ENCODE results near the gene GLT8D1. TPM values are rescaled to one million over a fixed set of nuclear protein-coding genes. Genes with fewer than 3 reads are reported as not detected.

Gene GLT8D1
- polyA plus RNA-seq, 1 experiment, result 75.9 TPM

DNA sequence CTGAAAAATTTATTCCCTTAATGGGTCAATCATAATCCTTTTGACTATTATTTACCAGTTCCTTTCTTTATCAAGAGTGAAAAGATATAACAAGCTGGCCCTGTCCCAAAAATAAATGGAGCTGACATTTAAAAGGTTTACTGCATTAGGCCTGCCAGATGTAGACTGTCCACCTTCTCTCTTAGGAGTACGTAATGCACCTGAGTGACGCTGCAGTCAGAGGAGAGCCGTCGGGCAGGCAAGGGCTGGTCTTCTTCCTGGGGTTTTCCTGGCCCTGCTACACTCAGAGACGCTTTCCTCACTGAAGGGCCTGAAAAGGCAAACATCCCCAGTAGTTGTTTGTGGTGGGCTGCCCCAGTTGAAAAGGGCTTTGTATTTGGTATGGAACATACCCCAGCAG, 37.6 kb upstream of the GLT8D1 start:
- ChIA-PET POLR2A (no interaction called here), CTCF (interaction anchor here (0.9 to 2.3 kb wide), 5 partner anchors 23 to 371 kb away, joined by 3 to 7 read pairs (median 3); no protein-coding TSS in a partner anchor)
- no peak for DNase-seq (ENCODE audit: low read depth)
- TF ChIP-seq, protein P1, sequence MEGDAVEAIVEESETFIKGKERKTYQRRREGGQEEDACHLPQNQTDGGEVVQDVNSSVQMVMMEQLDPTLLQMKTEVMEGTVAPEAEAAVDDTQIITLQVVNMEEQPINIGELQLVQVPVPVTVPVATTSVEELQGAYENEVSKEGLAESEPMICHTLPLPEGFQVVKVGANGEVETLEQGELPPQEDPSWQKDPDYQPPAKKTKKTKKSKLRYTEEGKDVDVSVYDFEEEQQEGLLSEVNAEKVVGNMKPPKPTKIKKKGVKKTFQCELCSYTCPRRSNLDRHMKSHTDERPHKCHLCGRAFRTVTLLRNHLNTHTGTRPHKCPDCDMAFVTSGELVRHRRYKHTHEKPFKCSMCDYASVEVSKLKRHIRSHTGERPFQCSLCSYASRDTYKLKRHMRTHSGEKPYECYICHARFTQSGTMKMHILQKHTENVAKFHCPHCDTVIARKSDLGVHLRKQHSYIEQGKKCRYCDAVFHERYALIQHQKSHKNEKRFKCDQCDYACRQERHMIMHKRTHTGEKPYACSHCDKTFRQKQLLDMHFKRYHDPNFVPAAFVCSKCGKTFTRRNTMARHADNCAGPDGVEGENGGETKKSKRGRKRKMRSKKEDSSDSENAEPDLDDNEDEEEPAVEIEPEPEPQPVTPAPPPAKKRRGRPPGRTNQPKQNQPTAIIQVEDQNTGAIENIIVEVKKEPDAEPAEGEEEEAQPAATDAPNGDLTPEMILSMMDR (IDR thresholded peaks at IDR 0.05; ENCODE audit: insufficient read depth, low read depth, low read length), result no peak
- Histone ChIP-seq H3K4me3 (ENCODE audit: low read depth, low read length) (no peak overlapping the region), H3K27me3 (ENCODE audit: control insufficient read depth, insufficient read depth, low read length) (no peaks in the 10 kb centered on the region), H3K36me3 (ENCODE audit: control insufficient read depth, insufficient read depth, low read length) (peaks cover 6% of the 10 kb centered on the region)

DNA sequence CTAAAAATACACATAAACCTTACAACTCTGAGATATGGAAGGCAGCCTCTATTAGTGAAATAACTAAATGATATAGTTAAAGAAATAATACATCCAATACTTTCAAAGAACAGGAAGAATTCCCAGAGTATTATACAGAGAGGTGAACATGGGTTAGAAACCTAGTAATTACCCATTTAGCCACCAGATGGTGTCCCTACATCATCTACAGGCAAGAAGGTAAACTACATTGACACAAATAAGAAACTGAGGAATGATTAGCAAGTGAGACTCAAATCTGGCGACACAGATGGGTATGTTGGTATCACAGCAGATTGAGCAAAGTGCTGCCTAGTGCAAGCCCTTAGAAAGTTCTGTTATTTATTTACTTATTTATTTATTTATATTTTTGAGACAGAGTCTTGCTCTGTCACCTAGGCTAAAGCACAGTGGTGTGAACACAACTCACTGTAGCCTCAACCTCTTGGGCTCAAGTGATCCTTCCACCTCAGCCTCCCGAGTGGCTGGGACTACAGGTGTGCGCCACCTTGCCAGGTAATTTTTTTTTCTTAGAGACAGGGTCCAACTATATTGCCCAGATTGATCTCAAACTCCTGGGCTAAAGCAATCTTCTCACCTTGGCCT, 36.9 kb upstream of the GLT8D1 start:
- CTCF ChIA-PET, result interaction anchor here (0.7 to 2.3 kb wide), 11 partner anchors 10 to 329 kb away, joined by 3 to 7 read pairs (median 4); partner anchors contain the start of gene NEK4
- POLR2A ChIA-PET, result no interaction called here
- no peak for DNase-seq (ENCODE audit: low read depth)
- H3K4me3 ChIP-seq (ENCODE audit: low read depth, low read length), result no peak overlapping the region
- no peaks in the 10 kb centered on the region for H3K27me3 ChIP-seq (ENCODE audit: control insufficient read depth, insufficient read depth, low read length)
- TF ChIP-seq, protein P1 (IDR thresholded peaks at IDR 0.05; ENCODE audit: insufficient read depth, low read depth, low read length), result peak; percentile 65
- peaks cover 8% of the 10 kb centered on the region for H3K36me3 ChIP-seq (ENCODE audit: control insufficient read depth, insufficient read depth, low read length)

DNA sequence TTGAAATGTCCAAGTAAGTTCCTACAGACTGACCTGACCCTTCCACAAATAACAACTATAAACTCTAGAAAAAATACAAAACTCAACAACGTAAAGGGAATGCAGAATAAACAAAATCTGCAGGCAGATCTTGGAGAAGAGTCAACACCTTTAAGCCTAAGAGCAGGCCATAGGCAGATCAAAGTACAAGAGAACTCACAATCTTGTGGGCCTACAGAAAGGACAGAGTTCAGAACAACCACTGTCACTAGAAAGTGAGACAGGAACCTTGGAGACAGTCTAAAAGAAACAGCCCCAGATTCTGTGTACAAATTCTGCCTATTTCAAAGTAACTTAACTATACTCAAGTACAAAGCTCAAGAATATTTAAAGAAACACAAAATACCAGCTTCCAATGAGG, 34.1 kb upstream of the GLT8D1 start:
- no peak for DNase-seq (ENCODE audit: low read depth)
- H3K36me3 ChIP-seq (ENCODE audit: control insufficient read depth, insufficient read depth, low read length), result peaks cover 9% of the 10 kb centered on the region
- H3K27me3 ChIP-seq (ENCODE audit: control insufficient read depth, insufficient read depth, low read length), result no peaks in the 10 kb centered on the region
- no peak overlapping the region for H3K4me3 ChIP-seq (ENCODE audit: low read depth, low read length)
- ChIA-PET CTCF (no interaction called here), POLR2A (no interaction called here)
- TF ChIP-seq, protein P1 (IDR thresholded peaks at IDR 0.05; ENCODE audit: insufficient read depth, low read depth, low read length), result no peak

DNA sequence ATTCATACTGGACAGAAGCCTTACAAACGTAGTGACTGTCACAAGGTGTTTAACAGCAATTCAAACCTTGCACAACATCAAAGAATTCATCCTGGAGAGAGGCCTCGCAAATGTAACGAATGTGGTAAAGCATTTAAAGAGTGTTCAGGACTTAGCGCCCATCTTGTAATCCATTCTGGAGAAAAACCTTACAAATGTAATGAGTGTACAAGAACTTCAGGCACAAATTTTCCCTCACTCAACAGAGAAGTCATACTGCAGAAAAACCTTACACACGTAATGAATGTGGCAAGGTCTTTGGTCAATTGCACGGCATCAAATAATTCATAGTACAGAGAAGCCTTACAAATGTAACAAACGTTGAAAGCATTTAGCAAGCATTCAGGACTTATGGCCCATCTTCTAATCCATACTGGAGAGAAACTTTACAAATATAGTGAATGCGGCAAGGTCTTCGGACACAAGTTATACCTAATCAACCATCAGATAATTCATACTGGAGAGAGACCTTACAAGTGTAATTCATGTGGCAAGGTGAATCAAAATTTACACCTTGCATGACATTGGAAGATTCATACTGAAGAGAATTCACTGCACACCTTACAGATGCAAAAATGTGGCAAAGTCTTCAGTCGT, 27.8 kb upstream of the GLT8D1 start:
- Histone ChIP-seq H3K4me3 (ENCODE audit: low read depth, low read length) (no peak overlapping the region), H3K36me3 (ENCODE audit: control insufficient read depth, insufficient read depth, low read length) (peaks cover 9% of the 10 kb centered on the region), H3K27me3 (ENCODE audit: control insufficient read depth, insufficient read depth, low read length) (no peaks in the 10 kb centered on the region)
- CTCF ChIA-PET, result no interaction called here
- no peak for DNase-seq (ENCODE audit: low read depth)
- TF ChIP-seq, protein P1 (IDR thresholded peaks at IDR 0.05; ENCODE audit: insufficient read depth, low read depth, low read length), result no peak
- POLR2A ChIA-PET, result no interaction called here

DNA sequence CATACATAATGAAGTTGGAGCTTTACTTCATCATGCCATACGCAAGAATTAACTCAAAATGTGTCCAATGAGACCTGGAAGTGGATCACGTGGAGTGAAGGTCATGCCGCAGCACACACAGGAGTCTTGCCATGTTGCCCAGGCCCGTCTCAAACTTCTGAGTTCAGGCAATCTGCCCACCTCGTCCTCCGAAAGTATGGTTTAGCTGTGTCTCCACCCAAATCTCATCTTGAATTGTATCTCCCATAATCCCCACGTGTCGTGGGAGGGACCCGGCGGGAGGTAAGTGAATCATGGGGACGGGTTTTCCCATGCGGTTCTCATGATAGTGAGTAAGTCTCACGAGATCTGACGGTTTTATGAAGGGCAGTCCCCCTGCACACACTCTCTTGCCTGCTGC, 26.0 kb upstream of the GLT8D1 start:
- Histone ChIP-seq H3K27me3 (ENCODE audit: control insufficient read depth, insufficient read depth, low read length) (no peaks in the 10 kb centered on the region), H3K36me3 (ENCODE audit: control insufficient read depth, insufficient read depth, low read length) (peaks cover 6% of the 10 kb centered on the region), H3K4me3 (ENCODE audit: low read depth, low read length) (no peak overlapping the region)
- TF ChIP-seq, protein P1 (IDR thresholded peaks at IDR 0.05; ENCODE audit: insufficient read depth, low read depth, low read length), result no peak
- ChIA-PET POLR2A (no interaction called here), CTCF (no interaction called here)
- DNase-seq (ENCODE audit: low read depth), result no peak

All from BJ (cell line).